MM.1S (cell line): Measurements from ENCODE around the gene CIT.

Source experiments
- DNase-seq: peaks from one replicate; pipeline ENCODE4 v3.0.0-alpha.2; 2015
- H2AFZ ChIP-seq: fragments of 300-600 bp; sonication (generic); 2 replicates; pipeline ENCODE4 v1.6.0; 2016; ENCODE audit warnings: antibody characterized with exemption, low read length
- H3F3A ChIP-seq: fragments of 300-600 bp; sonication (generic); 2 replicates; pipeline ENCODE4 v1.6.1; 2016; ENCODE audit warnings: mild to moderate bottlenecking, antibody characterized with exemption, low read length, moderate library complexity, mixed read lengths; ENCODE audit not compliant: insufficient read depth
- H3K27ac ChIP-seq: fragments of 300-600 bp; sonication (generic); 2 replicates; pipeline ENCODE4 v1.5.1; 2016; ENCODE audit warnings: mild to moderate bottlenecking, low read length
- H3K27me3 ChIP-seq: fragments of 300-600 bp; sonication (generic); replicated peaks from 2 replicates; pipeline ENCODE4 v1.6.0; 2016; ENCODE audit warnings: low read length; ENCODE audit not compliant: insufficient read depth
- H3K36me3 ChIP-seq: fragments of 300-600 bp; sonication (generic); replicated peaks from 2 replicates; pipeline ENCODE4 v1.6.1; 2016; ENCODE audit warnings: mild to moderate bottlenecking, low read length, mixed read lengths; ENCODE audit not compliant: insufficient read depth
- H3K4me1 ChIP-seq: fragments of 300-600 bp; sonication (generic); 2 replicates; pipeline ENCODE4 v1.6.1; 2016; ENCODE audit warnings: low read length, mixed read lengths
- H3K4me2 ChIP-seq: fragments of 300-600 bp; sonication (generic); 2 replicates; pipeline ENCODE4 v1.6.0; 2016; ENCODE audit warnings: low read depth, low read length
- H3K4me3 ChIP-seq: fragments of 300-600 bp; sonication (generic); 2 replicates; pipeline ENCODE4 v1.5.1; 2016; ENCODE audit warnings: low read length, mixed read lengths
- H3K79me2 ChIP-seq: fragments of 300-600 bp; sonication (generic); 2 replicates; pipeline ENCODE4 v1.6.1; 2016; ENCODE audit warnings: mixed run types, low read length, mixed read lengths
- H3K9ac ChIP-seq: fragments of 300-600 bp; sonication (generic); 2 replicates; pipeline ENCODE4 v1.6.1; 2016; ENCODE audit warnings: low read length, mixed read lengths
- H3K9me2 ChIP-seq: fragments of 300-600 bp; sonication (generic); replicated peaks from 2 replicates; pipeline ENCODE4 v1.6.1; 2016; ENCODE audit warnings: mild to moderate bottlenecking, low read length, mixed read lengths; ENCODE audit not compliant: insufficient read depth
- H3K9me3 ChIP-seq: fragments of 300-600 bp; sonication (generic); replicated peaks from 2 replicates; pipeline ENCODE4 v1.6.1; 2016; ENCODE audit warnings: mild to moderate bottlenecking, low read length, mixed read lengths; ENCODE audit not compliant: insufficient read depth
- H4K20me1 ChIP-seq: fragments of 300-600 bp; sonication (generic); 2 replicates; pipeline ENCODE4 v1.6.1; 2016; ENCODE audit warnings: mild to moderate bottlenecking, low read length, moderate library complexity, mixed read lengths; ENCODE audit not compliant: insufficient read depth
- EZH2 ChIP-seq: fragments of 300-600 bp; sonication (generic); optimal IDR thresholded peaks from 2 replicates; pipeline ENCODE3; 2017; ENCODE audit warnings: low read depth, mild to moderate bottlenecking, antibody characterized with exemption, low read length, mixed read lengths
- EZH2phosphoT487 ChIP-seq: fragments of 300-600 bp; sonication (generic); IDR thresholded peaks from 2 replicates; pipeline ENCODE4 v1.6.1; 2018; ENCODE audit warnings: antibody characterized with exemption, low read length
- TF ChIP-seq, protein P1 (sequence below): fragments of 300-600 bp; sonication (generic); IDR thresholded peaks from 2 replicates; pipeline ENCODE4 v1.5.1; 2016; ENCODE audit warnings: antibody characterized with exemption, low read length, mixed read lengths

Gene CIT

GRCh38 chr12:119683413-119683812 lies 193.7 kb downstream of the CIT start:
- H2AFZ ChIP-seq: no peak overlapping the region
- H3K9ac ChIP-seq: no peak overlapping the region
- no peaks in the 10 kb centered on the region for H3K36me3 ChIP-seq
- H3K4me2 ChIP-seq: no peak overlapping the region
- H4K20me1 ChIP-seq: no peaks in the 10 kb centered on the region
- H3K4me1 ChIP-seq: 0 out of 2 replicates have a peak, but pooled peaks cover 4% of the 10 kb centered on the region
- H3K9me2 ChIP-seq: no peaks in the 10 kb centered on the region
- no peak for DNase-seq
- H3K79me2 ChIP-seq: no peaks in the 10 kb centered on the region
- TF ChIP-seq, protein P1, sequence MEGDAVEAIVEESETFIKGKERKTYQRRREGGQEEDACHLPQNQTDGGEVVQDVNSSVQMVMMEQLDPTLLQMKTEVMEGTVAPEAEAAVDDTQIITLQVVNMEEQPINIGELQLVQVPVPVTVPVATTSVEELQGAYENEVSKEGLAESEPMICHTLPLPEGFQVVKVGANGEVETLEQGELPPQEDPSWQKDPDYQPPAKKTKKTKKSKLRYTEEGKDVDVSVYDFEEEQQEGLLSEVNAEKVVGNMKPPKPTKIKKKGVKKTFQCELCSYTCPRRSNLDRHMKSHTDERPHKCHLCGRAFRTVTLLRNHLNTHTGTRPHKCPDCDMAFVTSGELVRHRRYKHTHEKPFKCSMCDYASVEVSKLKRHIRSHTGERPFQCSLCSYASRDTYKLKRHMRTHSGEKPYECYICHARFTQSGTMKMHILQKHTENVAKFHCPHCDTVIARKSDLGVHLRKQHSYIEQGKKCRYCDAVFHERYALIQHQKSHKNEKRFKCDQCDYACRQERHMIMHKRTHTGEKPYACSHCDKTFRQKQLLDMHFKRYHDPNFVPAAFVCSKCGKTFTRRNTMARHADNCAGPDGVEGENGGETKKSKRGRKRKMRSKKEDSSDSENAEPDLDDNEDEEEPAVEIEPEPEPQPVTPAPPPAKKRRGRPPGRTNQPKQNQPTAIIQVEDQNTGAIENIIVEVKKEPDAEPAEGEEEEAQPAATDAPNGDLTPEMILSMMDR: no peak
- H3K27ac ChIP-seq: no peak overlapping the region
- no peak overlapping the region for H3K4me3 ChIP-seq
- no peaks in the 10 kb centered on the region for H3K27me3 ChIP-seq
- 0 out of 2 replicates have a peak, but pooled peaks cover 3% of the 10 kb centered on the region for H3F3A ChIP-seq
- no peaks in the 10 kb centered on the region for H3K9me3 ChIP-seq

- 0 out of 2 replicates have a peak, but pooled peaks cover 4% of the 10 kb centered on the region for H3K4me1 ChIP-seq
- TF ChIP-seq EZH2 (no peak), EZH2phosphoT487 (no peak)
- TF ChIP-seq, protein P1: no peak
- H4K20me1 ChIP-seq: no peaks in the 10 kb centered on the region
- H3K27ac ChIP-seq: peak overlapping the region; percentile 4; the same call in 1 of the 2 replicates
- no peaks in the 10 kb centered on the region for H3K27me3 ChIP-seq
- H3K4me2 ChIP-seq: no peak overlapping the region
- no peaks in the 10 kb centered on the region for H3K79me2 ChIP-seq
- H3K9me3 ChIP-seq: no peaks in the 10 kb centered on the region
- no peaks in the 10 kb centered on the region for H3K9me2 ChIP-seq
- 0 out of 2 replicates have a peak, but pooled peaks cover 3% of the 10 kb centered on the region for H3F3A ChIP-seq
- H3K36me3 ChIP-seq: no peaks in the 10 kb centered on the region
- no peak for DNase-seq
- no peak overlapping the region for H3K9ac ChIP-seq
- no peak overlapping the region for H2AFZ ChIP-seq
- no peak overlapping the region for H3K4me3 ChIP-seq
Measured at GRCh38 chr12:119682639-119683252, 194.4 kb downstream of the CIT start.

DNA sequence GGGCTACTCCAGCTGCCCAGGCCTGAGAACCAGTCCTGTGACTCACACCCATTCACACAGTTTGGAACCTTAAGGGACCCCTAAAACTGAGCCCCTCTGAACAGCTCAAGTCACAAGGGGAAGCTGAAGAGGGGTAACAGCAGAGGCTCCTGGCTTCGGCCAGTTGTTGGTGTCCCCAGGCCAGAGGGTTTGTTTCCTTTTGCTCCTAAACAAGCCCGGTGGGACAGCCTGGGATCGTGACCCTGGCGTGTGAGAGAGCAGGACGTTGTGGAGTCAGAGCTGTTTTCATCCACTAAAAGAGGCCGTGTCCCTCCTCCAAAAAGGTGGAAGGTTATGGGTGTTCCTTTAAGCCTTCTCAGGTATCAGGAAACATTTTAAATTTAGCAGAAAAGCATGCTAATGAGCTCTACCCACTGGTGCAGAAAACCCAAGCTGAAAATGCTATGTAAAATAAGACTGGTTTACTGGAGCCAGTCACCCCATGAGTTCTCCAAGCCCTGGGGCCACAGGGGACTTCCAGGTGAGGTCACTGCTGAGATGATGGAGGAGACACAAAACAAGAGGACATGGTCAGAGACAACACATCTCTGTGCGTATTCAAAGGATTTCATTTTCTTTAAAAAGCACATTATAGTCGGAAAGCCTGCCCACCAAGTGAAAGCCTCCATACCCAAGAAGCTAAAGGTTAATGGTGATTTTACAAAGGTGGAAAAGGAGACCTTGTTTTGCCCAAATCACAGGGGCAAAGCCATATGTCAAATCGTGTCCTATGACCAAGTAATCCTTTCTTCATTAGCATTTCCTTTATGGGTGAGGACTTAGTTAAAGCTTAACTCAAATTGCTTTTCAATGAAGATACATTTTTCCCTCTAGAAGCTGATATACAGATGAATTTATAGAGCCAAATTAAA lies 195.1 kb downstream of the CIT start:
- H3K79me2 ChIP-seq: no peaks in the 10 kb centered on the region
- no peaks in the 10 kb centered on the region for H3K36me3 ChIP-seq
- no peaks in the 10 kb centered on the region for H3K27me3 ChIP-seq
- no peaks in the 10 kb centered on the region for H3K9me2 ChIP-seq
- H3K27ac ChIP-seq: 0 out of 2 replicates have a peak overlapping the region, but pooled peaks have one; percentile 4
- no peaks in the 10 kb centered on the region for H3K9me3 ChIP-seq
- H3K9ac ChIP-seq: no peak overlapping the region
- DNase-seq: no peak
- 0 out of 2 replicates have a peak, but pooled peaks cover 3% of the 10 kb centered on the region for H3F3A ChIP-seq
- H3K4me3 ChIP-seq: no peak overlapping the region
- H3K4me2 ChIP-seq: no peak overlapping the region
- no peaks in the 10 kb centered on the region for H4K20me1 ChIP-seq
- TF ChIP-seq EZH2 (no peak), EZH2phosphoT487 (no peak)
- TF ChIP-seq, protein P1: no peak
- H3K4me1 ChIP-seq: 0 out of 2 replicates have a peak, but pooled peaks cover 4% of the 10 kb centered on the region
- no peak overlapping the region for H2AFZ ChIP-seq
